ENCODE measurements around the gene LAPTM4A. TPM values are rescaled to one million over a fixed set of nuclear protein-coding genes. Genes with fewer than 3 reads are reported as not detected.

LAPTM4A gene
- total and polyA plus RNA-seq, 5 donors from 2014 or later, result 74.1 to 141 (median 131) TPM

DNA sequence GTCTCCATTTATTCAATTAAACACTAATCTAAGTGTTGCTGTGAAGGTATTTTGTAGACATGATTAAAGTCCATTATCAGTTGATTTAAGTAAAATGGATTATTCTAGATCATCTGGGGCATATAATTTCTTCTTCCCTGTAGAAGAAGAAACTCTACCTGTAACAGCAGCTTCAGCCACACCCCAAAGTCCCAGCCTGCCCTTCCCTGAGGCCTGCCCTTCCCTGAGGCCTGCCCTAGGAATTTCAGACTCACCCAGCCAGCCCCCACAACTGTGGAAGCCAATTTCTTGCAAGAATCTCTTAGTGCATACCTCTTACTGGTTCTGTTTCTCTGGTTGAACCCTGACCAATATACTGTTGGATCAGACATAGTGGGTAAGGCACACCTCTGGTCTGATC, 13.4 kb upstream of the LAPTM4A start:
- Mint-ChIP-seq H3K4me1 (peaks cover 0 to 3% (median 0%) of the 10 kb centered on the region in 4 donors), H3K36me3 (no peaks in the 10 kb centered on the region), H3K27ac (no peak overlapping the region), H3K4me3 (no peak overlapping the region), H3K27me3 (peaks cover 32% of the 10 kb centered on the region), H3K9me3 (no peaks in the 10 kb centered on the region)
- Histone ChIP-seq H3K36me3 (ENCODE audit: control insufficient read depth, insufficient read depth, low read length) (no peaks in the 10 kb centered on the region), H3K4me3 (ENCODE audit: low read depth, low read length) (no peak overlapping the region), H3K27ac (ENCODE audit: insufficient read depth, low read length, poor library complexity, severe bottlenecking) (no peak overlapping the region), H3K27me3 (ENCODE audit: control insufficient read depth, insufficient read depth, low read length) (peaks cover 8% of the 10 kb centered on the region), H3K9me3 (ENCODE audit: control insufficient read depth in 2 of 2, low read length in 2 of 2) (no peaks in the 10 kb centered on the region), H3K4me1 (ENCODE audit: control insufficient read depth, insufficient read depth, low read length, poor library complexity, severe bottlenecking) (no peaks in the 10 kb centered on the region)
- DNase-seq (no peak), ATAC-seq (ENCODE audit: low read depth in 2 of 2) (no peak)

DNA sequence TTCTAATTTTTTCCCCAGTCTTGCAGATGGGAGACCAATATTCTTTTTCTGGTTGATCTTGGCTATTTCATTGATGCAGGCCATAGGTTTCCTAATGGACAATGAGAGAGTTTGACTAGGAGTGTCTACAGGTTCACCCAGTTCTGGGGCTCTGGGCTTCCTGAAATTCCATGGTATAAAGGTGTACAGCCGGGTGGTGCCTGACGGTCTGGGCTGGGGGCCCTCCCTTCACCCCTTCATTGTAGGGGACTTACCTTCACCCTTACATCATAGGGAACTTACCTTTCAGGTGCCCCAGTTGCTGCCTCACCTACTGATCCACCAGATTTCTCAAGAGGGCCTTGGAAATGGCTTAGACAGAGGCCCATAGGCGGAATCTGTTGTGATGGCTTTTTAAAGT, 13.0 kb upstream of the LAPTM4A start:
- Histone ChIP-seq H3K27ac (ENCODE audit: insufficient read depth, low read length, poor library complexity, severe bottlenecking) (no peak overlapping the region), H3K4me3 (ENCODE audit: low read depth, low read length) (no peak overlapping the region), H3K27me3 (ENCODE audit: control insufficient read depth, insufficient read depth, low read length) (peaks cover 11% of the 10 kb centered on the region), H3K4me1 (ENCODE audit: control insufficient read depth, insufficient read depth, low read length, poor library complexity, severe bottlenecking) (no peaks in the 10 kb centered on the region), H3K9me3 (ENCODE audit: control insufficient read depth in 2 of 2, low read length in 2 of 2) (no peaks in the 10 kb centered on the region), H3K36me3 (ENCODE audit: control insufficient read depth, insufficient read depth, low read length) (no peaks in the 10 kb centered on the region)
- no peak for ATAC-seq (ENCODE audit: low read depth in 2 of 2)
- Mint-ChIP-seq H3K4me1 (peaks cover 0 to 3% (median 0%) of the 10 kb centered on the region in 4 donors), H3K9me3 (no peaks in the 10 kb centered on the region), H3K27me3 (peaks cover 32% of the 10 kb centered on the region), H3K27ac (no peak overlapping the region), H3K4me3 (no peak overlapping the region), H3K36me3 (no peaks in the 10 kb centered on the region)
- DNase-seq, result no peak

DNA sequence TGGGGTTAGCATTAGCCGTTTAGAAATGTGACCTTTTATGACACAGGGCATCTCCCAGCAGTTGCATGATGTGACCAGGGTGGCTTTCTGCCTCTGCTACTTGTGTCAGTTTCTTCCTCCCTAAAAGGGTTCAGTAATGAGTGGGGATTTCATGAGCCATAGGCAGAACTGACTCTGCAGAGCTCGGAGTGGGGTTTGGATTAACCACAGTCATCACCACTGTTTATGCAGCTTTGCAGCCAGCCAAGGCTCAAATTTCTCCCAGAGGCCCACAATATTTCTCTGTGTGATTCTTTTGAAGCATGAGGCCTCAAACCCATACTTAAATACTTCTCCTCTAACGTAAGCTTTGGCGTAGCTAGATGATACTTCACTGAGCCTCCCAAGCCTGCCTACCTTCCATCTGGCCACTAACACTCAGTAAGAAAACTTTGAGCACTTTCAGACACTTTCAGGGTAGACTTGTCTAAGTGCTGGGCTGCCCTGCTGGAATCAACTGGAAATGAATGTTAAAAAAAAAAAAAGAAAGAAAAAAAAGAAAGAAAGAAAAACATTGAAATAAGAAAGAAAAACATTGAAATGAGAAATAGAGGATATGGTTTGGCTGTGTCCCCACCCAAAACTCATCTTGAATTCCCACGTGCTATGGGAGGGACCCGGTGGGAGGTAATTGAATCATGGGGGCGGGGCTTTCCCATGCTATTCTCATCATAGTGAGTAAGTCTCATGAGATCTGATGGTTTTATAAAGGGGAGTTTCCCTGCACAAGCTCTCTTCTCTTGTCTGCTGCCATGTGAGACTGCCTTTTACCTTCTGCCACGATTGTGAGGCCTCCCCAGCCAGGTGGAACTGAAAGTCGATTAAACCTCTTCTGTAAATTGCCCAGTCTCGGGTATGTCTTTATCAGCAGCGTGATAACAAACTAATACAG, 11.5 kb upstream of the LAPTM4A start:
- Histone ChIP-seq H3K27ac (ENCODE audit: insufficient read depth, low read length, poor library complexity, severe bottlenecking) (no peak overlapping the region), H3K36me3 (ENCODE audit: control insufficient read depth, insufficient read depth, low read length) (no peaks in the 10 kb centered on the region), H3K4me3 (ENCODE audit: low read depth, low read length) (no peak overlapping the region), H3K9me3 (ENCODE audit: control insufficient read depth in 2 of 2, low read length in 2 of 2) (no peaks in the 10 kb centered on the region), H3K27me3 (ENCODE audit: control insufficient read depth, insufficient read depth, low read length) (peaks cover 15% of the 10 kb centered on the region), H3K4me1 (ENCODE audit: control insufficient read depth, insufficient read depth, low read length, poor library complexity, severe bottlenecking) (no peaks in the 10 kb centered on the region)
- Mint-ChIP-seq H3K4me1 (peaks cover 0 to 3% (median 0%) of the 10 kb centered on the region in 4 donors), H3K9me3 (no peaks in the 10 kb centered on the region), H3K27me3 (peaks cover 39% of the 10 kb centered on the region), H3K36me3 (no peaks in the 10 kb centered on the region), H3K4me3 (no peak overlapping the region), H3K27ac (no peak overlapping the region)
- DNase-seq, result no peak
- no peak for ATAC-seq (ENCODE audit: low read depth in 2 of 2)

DNA sequence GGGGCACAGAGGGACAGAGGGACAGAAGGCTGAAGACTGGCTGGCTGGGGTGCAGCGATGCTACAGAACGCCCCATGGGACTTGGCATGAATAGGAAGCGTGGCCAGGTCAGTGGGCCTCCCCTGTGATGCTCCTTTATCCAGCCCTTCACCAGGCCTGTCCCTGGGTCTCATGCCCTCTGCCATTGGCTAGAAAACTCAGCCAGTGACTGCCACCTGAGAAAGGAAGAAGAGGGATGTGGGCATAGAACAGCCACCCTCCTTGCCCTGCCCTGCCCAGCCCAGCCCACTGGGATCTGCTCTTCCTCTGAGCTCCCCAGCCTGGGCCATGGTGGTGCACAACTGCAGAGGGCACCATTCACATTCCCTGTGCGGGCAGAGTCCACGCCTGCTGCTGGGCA, 10.5 kb upstream of the LAPTM4A start:
- H3K4me1 Mint-ChIP-seq, result peaks cover 0 to 3% (median 0%) of the 10 kb centered on the region in 4 donors
- H3K27me3 ChIP-seq (ENCODE audit: control insufficient read depth, insufficient read depth, low read length), result peaks cover 24% of the 10 kb centered on the region
- H3K4me1 ChIP-seq (ENCODE audit: control insufficient read depth, insufficient read depth, low read length, poor library complexity, severe bottlenecking), result no peaks in the 10 kb centered on the region
- no peak overlapping the region for H3K4me3 ChIP-seq (ENCODE audit: low read depth, low read length)
- H3K9me3 ChIP-seq (ENCODE audit: control insufficient read depth in 2 of 2, low read length in 2 of 2), result no peaks in the 10 kb centered on the region
- no peak overlapping the region for H3K4me3 Mint-ChIP-seq
- H3K36me3 ChIP-seq (ENCODE audit: control insufficient read depth, insufficient read depth, low read length), result no peaks in the 10 kb centered on the region
- no peak for ATAC-seq (ENCODE audit: low read depth in 2 of 2)
- H3K27me3 Mint-ChIP-seq, result peaks cover 47% of the 10 kb centered on the region
- no peak overlapping the region for H3K27ac Mint-ChIP-seq
- H3K36me3 Mint-ChIP-seq, result no peaks in the 10 kb centered on the region
- no peak for DNase-seq
- H3K9me3 Mint-ChIP-seq, result peaks cover 0 to 4% (median 0%) of the 10 kb centered on the region in 7 donors
- H3K27ac ChIP-seq (ENCODE audit: insufficient read depth, low read length, poor library complexity, severe bottlenecking), result no peak overlapping the region

DNA sequence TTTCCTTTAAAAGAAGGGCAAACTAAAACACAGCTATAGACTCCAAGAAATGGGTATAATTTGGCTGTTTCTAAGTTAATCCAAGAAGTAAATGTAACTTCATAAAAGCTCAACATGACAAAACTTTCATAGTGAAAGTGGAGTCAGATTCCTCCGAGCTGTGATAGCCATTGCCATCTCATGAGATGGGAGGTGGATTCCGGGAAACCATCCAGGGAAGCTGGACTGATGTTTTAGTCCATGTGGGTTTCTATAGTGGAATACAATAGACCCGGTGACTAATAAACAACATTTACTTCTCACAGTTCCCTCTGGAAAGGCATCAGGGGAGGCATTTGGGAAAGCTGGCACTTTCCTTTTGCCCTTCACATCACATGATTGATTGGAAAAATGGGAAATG, 10.0 kb upstream of the LAPTM4A start:
- H3K4me3 ChIP-seq (ENCODE audit: low read depth, low read length), result no peak overlapping the region
- no peak overlapping the region for H3K4me3 Mint-ChIP-seq
- ATAC-seq (ENCODE audit: low read depth in 2 of 2) (no peak), DNase-seq (no peak)
- no peaks in the 10 kb centered on the region for H3K9me3 ChIP-seq (ENCODE audit: control insufficient read depth in 2 of 2, low read length in 2 of 2)
- peaks cover 0 to 4% (median 0%) of the 10 kb centered on the region in 7 donors for H3K9me3 Mint-ChIP-seq
- peaks cover 51% of the 10 kb centered on the region for H3K27me3 Mint-ChIP-seq
- H3K4me1 ChIP-seq (ENCODE audit: control insufficient read depth, insufficient read depth, low read length, poor library complexity, severe bottlenecking), result no peaks in the 10 kb centered on the region
- no peak overlapping the region for H3K27ac Mint-ChIP-seq
- peaks cover 25% of the 10 kb centered on the region for H3K27me3 ChIP-seq (ENCODE audit: control insufficient read depth, insufficient read depth, low read length)
- H3K36me3 ChIP-seq (ENCODE audit: control insufficient read depth, insufficient read depth, low read length), result no peaks in the 10 kb centered on the region
- no peaks in the 10 kb centered on the region for H3K36me3 Mint-ChIP-seq
- H3K27ac ChIP-seq (ENCODE audit: insufficient read depth, low read length, poor library complexity, severe bottlenecking), result no peak overlapping the region
- peaks cover 0 to 3% (median 0%) of the 10 kb centered on the region in 4 donors for H3K4me1 Mint-ChIP-seq

DNA sequence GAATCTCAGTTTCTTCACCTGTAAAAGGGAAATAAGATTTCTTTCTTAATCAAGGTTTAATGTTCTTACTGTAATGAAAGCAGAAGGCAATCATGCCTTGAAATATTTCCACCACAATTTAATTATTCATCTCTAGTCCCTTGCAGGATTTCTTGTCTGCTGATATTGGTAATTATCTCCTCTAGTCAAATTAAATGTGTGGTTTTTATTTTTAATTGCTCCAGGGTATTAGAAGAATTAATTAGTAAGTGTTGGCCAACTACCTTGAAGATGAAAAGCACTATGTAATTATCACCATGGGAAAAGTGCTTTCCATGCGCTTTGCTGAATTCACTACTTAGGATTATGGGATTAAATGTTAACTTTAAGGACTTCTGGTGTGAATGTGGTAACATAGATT, 8.7 kb upstream of the LAPTM4A start:
- Histone ChIP-seq H3K27ac (ENCODE audit: insufficient read depth, low read length, poor library complexity, severe bottlenecking) (no peak overlapping the region), H3K4me3 (ENCODE audit: low read depth, low read length) (no peak overlapping the region), H3K27me3 (ENCODE audit: control insufficient read depth, insufficient read depth, low read length) (peaks cover 31% of the 10 kb centered on the region), H3K4me1 (ENCODE audit: control insufficient read depth, insufficient read depth, low read length, poor library complexity, severe bottlenecking) (no peaks in the 10 kb centered on the region), H3K9me3 (ENCODE audit: control insufficient read depth in 2 of 2, low read length in 2 of 2) (no peaks in the 10 kb centered on the region), H3K36me3 (ENCODE audit: control insufficient read depth, insufficient read depth, low read length) (no peaks in the 10 kb centered on the region)
- Mint-ChIP-seq H3K27me3 (peaks cover 65% of the 10 kb centered on the region), H3K9me3 (peaks cover 0 to 4% (median 0%) of the 10 kb centered on the region in 7 donors), H3K27ac (no peak overlapping the region), H3K4me1 (peaks cover 0 to 3% (median 0%) of the 10 kb centered on the region in 4 donors), H3K36me3 (no peaks in the 10 kb centered on the region), H3K4me3 (no peak overlapping the region)
- no peak for ATAC-seq (ENCODE audit: low read depth in 2 of 2)
- DNase-seq, result no peak

DNA sequence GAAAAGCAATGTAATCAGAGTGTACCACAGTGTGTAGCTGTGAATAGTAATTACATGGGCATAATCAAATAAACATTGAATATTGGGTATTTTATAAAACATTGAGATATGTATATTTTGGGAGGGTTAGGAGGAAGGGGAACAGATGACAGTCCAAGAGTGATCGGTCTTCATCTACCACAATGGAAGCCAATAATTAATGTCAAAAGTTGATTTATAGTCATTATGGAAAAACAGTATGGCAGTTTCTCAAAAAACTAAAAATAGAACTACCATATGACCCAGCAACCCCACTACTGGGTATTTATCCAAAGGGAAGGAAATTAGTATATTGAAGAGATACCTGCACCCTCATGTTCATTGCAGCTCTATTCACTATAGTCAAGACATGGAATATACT, 5.8 kb upstream of the LAPTM4A start:
- DNase-seq, result no peak
- Histone ChIP-seq H3K4me3 (ENCODE audit: low read depth, low read length) (no peak overlapping the region), H3K36me3 (ENCODE audit: control insufficient read depth, insufficient read depth, low read length) (no peaks in the 10 kb centered on the region), H3K4me1 (ENCODE audit: control insufficient read depth, insufficient read depth, low read length, poor library complexity, severe bottlenecking) (no peaks in the 10 kb centered on the region), H3K27ac (ENCODE audit: insufficient read depth, low read length, poor library complexity, severe bottlenecking) (no peak overlapping the region), H3K9me3 (ENCODE audit: control insufficient read depth in 2 of 2, low read length in 2 of 2) (no peaks in the 10 kb centered on the region), H3K27me3 (ENCODE audit: control insufficient read depth, insufficient read depth, low read length) (peaks cover 40% of the 10 kb centered on the region)
- no peaks in the 10 kb centered on the region for H3K36me3 Mint-ChIP-seq
- H3K27ac Mint-ChIP-seq, result no peak overlapping the region
- H3K9me3 Mint-ChIP-seq, result peaks cover 0 to 4% (median 0%) of the 10 kb centered on the region in 7 donors
- H3K4me3 Mint-ChIP-seq, result no peak overlapping the region
- no peaks in the 10 kb centered on the region for H3K4me1 Mint-ChIP-seq
- peaks cover 60% of the 10 kb centered on the region for H3K27me3 Mint-ChIP-seq
- no peak for ATAC-seq (ENCODE audit: low read depth in 2 of 2)

DNA sequence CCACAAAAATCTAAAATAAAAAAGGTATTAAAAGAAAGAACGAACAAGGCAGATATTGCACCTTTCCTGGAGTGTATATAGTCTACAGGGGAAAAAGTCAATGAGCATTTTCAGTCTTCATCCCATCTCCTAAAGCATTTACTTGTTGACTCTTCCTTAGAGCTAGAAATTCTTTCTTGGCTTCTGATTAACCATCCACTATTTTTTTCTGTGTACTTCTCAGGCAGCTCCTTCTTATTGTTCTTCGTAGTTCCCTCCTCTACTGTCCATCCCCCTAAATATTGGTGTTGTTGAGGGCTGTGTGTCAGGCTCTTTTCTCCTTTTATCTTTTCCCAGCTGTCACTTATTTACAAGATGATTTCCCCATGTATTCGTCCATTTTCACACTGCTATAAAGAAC, 3.5 kb upstream of the LAPTM4A start:
- ATAC-seq (ENCODE audit: low read depth in 2 of 2) (no peak), DNase-seq (no peak)
- Histone ChIP-seq H3K9me3 (ENCODE audit: control insufficient read depth in 2 of 2, low read length in 2 of 2) (no peaks in the 10 kb centered on the region), H3K27me3 (ENCODE audit: control insufficient read depth, insufficient read depth, low read length) (peaks cover 38% of the 10 kb centered on the region), H3K4me1 (ENCODE audit: control insufficient read depth, insufficient read depth, low read length, poor library complexity, severe bottlenecking) (peaks cover 12% of the 10 kb centered on the region), H3K27ac (ENCODE audit: insufficient read depth, low read length, poor library complexity, severe bottlenecking) (no peak overlapping the region), H3K4me3 (ENCODE audit: low read depth, low read length) (no peak overlapping the region), H3K36me3 (ENCODE audit: control insufficient read depth, insufficient read depth, low read length) (no peaks in the 10 kb centered on the region)
- Mint-ChIP-seq H3K36me3 (no peaks in the 10 kb centered on the region), H3K27me3 (peaks cover 43% of the 10 kb centered on the region), H3K4me3 (peak overlapping the region in 2 of 4 donors; percentile 23 to 34), H3K9me3 (peaks cover 0 to 4% (median 0%) of the 10 kb centered on the region in 7 donors), H3K4me1 (peaks cover 6 to 7% (median 6%) of the 10 kb centered on the region in 4 donors), H3K27ac (no peak overlapping the region)

All from CD4-positive, CD25-positive, alpha-beta regulatory T cell (primary cell).